Liver (tissue), 9 donors: ENCODE results near the gene COL15A1. TPM values are rescaled to one million over a fixed set of nuclear protein-coding genes. Genes with fewer than 3 reads are reported as not detected.

Experiments used
- DNase-seq: peaks from one replicate; pipeline ENCODE4 v3.0.0-alpha.2; 2017; ENCODE audit warnings: low spot score
- H3K27ac ChIP-seq, 2 donors: one replicate each; pipeline ENCODE4 v1.7.0; 2013; ENCODE audit warnings: inconsistent platforms in 2 of 2, low read length in 2 of 2, control low read depth in 1 of 2, low read depth in 1 of 2, mild to moderate bottlenecking in 1 of 2
- H3K27me3 ChIP-seq, 4 donors: one replicate each; pipeline versions ENCODE4 v1.6.1 to v1.7.0; 2013; ENCODE audit warnings: low read length in 3 of 4, inconsistent platforms in 1 of 4, mild to moderate bottlenecking in 1 of 4, moderate library complexity in 1 of 4; ENCODE audit not compliant: control insufficient read depth in 4 of 4, insufficient read depth in 4 of 4
- H3K36me3 ChIP-seq, 4 donors: one replicate each; pipeline versions ENCODE4 v1.6.1 to v1.7.0; 2013; ENCODE audit warnings: low read length in 3 of 4, mild to moderate bottlenecking in 3 of 4, low read depth in 1 of 4, moderate library complexity in 1 of 4; ENCODE audit not compliant: control insufficient read depth in 4 of 4, insufficient read depth in 3 of 4
- H3K4me1 ChIP-seq, 4 donors: one replicate each; pipeline versions ENCODE4 v1.6.1 to v1.7.0; 2013; ENCODE audit warnings: low read length in 3 of 4, mild to moderate bottlenecking in 3 of 4, moderate library complexity in 1 of 4; ENCODE audit not compliant: control insufficient read depth in 4 of 4, insufficient read depth in 4 of 4
- H3K4me3 ChIP-seq, 3 donors: one replicate each; pipeline versions ENCODE4 v1.6.1 to v1.7.0; 2013; ENCODE audit warnings: low read length in 3 of 3, control low read depth in 1 of 3, low read depth in 1 of 3, mild to moderate bottlenecking in 1 of 3
- H3K9ac ChIP-seq, 2 donors: one replicate each; pipeline ENCODE4 v1.7.0; 2013; ENCODE audit warnings: low read length in 2 of 2, mild to moderate bottlenecking in 2 of 2, moderate library complexity in 2 of 2, control low read depth in 1 of 2, low read depth in 1 of 2
- H3K9me3 ChIP-seq, 4 donors: one replicate each; pipeline versions ENCODE4 v1.6.1 to v1.7.0; 2013; ENCODE audit warnings: low read length in 3 of 4; ENCODE audit not compliant: control insufficient read depth in 4 of 4
- CTCF ChIP-seq: fragments of 150-350 bp; IDR thresholded peaks from 2 replicates; pipeline ENCODE4 v1.5.1; 2017; ENCODE audit warnings: improper control_type of control experiment, low read depth, low read length; ENCODE audit not compliant: missing input control
- EGR1 ChIP-seq, 2 donors: IDR thresholded peaks; 2 replicates each; pipeline ENCODE4 v1.6.1; 2016 to 2018; ENCODE audit warnings: antibody characterized with exemption in 2 of 2, low read depth in 2 of 2
- FOXA1 ChIP-seq: IDR thresholded peaks from 2 replicates; pipeline ENCODE4 v1.6.1; 2016; ENCODE audit warnings: antibody characterized with exemption
- HNF4G ChIP-seq: IDR thresholded peaks from 2 replicates; pipeline ENCODE4 v1.6.1; 2016; ENCODE audit warnings: antibody characterized with exemption
- JUND ChIP-seq, 2 donors: IDR thresholded peaks; 2 replicates each; pipeline ENCODE4 v1.6.1; 2016; ENCODE audit warnings: antibody characterized with exemption in 2 of 2
- MAX ChIP-seq: IDR thresholded peaks from 2 replicates; pipeline ENCODE4 v1.6.1; 2016; ENCODE audit warnings: antibody characterized with exemption
- NR2F2 ChIP-seq: IDR thresholded peaks from 2 replicates; pipeline ENCODE4 v1.6.1; 2016; ENCODE audit warnings: antibody characterized with exemption
- REST ChIP-seq: IDR thresholded peaks from 2 replicates; pipeline ENCODE4 v1.6.1; 2016; ENCODE audit warnings: antibody characterized with exemption, mild to moderate bottlenecking
- RXRA ChIP-seq, 2 donors: IDR thresholded peaks; 2 replicates each; pipeline ENCODE4 v1.6.1; 2017 to 2018; ENCODE audit warnings: antibody characterized with exemption in 2 of 2, mild to moderate bottlenecking in 1 of 2
- SP1 ChIP-seq: IDR thresholded peaks from 2 replicates; pipeline ENCODE4 v1.6.1; 2018; ENCODE audit warnings: antibody characterized with exemption, mild to moderate bottlenecking
- TAF1 ChIP-seq: conservative IDR thresholded peaks from 2 replicates; pipeline ENCODE4 v1.6.1; 2016; ENCODE audit warnings: antibody characterized with exemption, mild to moderate bottlenecking
- YY1 ChIP-seq: IDR thresholded peaks from 2 replicates; pipeline ENCODE4 v1.6.1; 2016; ENCODE audit warnings: antibody characterized with exemption, mild to moderate bottlenecking
- ZBTB33 ChIP-seq: IDR thresholded peaks from 2 replicates; pipeline ENCODE4 v1.6.1; 2016; ENCODE audit warnings: antibody characterized with exemption
- WGBS: extraction: QIAGEN DNeasy Blood & Tissue Kit; methylation state at CpG from one replicate; pipeline ENCODE4 v1.1.7; 2013; 5-methylcytosine and 5-hydroxymethylcytosine counted together
- polyA plus RNA-seq, 2 donors: library from polyadenylated mRNA; stranded (reverse) in 1 of 2; unstranded in 1 of 2; fragments of 200-250 nt in 1 of 2; fragments of >200 nt in 1 of 2; fragmentation: Nextera tagmentation in 1 of 2; extraction: Ambion mirVana in 1 of 2; gene quantifications; one replicate each; pipeline versions ENCODE4 v1.2.1 to v1.2.3, GENCODE V29; 2013 to 2015
- total RNA-seq, 2 donors: library from RNA; depleted of rRNA; stranded (reverse); fragments of >200 nt; gene quantifications; one replicate each; pipeline ENCODE4 v1.2.3, GENCODE V29; 2014
- donor health status: healthy.
- donor health status: healthy.
- donor health status: healthy.
- donor health status: healthy.
- donor health status: healthy.

COL15A1 gene
- total and polyA plus RNA-seq, 4 donors: 0.10 to 0.42 (median 0.24) TPM

- no peak for DNase-seq
- no peak overlapping the region for H3K27ac ChIP-seq
- 79% methylated on average over 9 of the region's 9 CpGs for WGBS
Observed at GRCh38 chr9:98973171-98973570, 29.5 kb downstream of the COL15A1 start.

GRCh38 chr9:98973576-98973975, 29.9 kb downstream of the COL15A1 start:
- H3K27ac ChIP-seq: no peak overlapping the region
- no peaks in the 10 kb centered on the region for H3K27me3 ChIP-seq
- 86% methylated on average over 6 of the region's 6 CpGs for WGBS
- TF ChIP-seq RXRA (IDR thresholded peaks at IDR 0.05) (no peak), EGR1 (IDR thresholded peaks at IDR 0.05; ENCODE audit: low read depth in 2 of 2) (no peak), TAF1 (no peak)
- no peak overlapping the region for H3K9ac ChIP-seq
- H3K4me3 ChIP-seq: no peak overlapping the region
- no peak for DNase-seq
- H3K36me3 ChIP-seq: no peaks in the 10 kb centered on the region
- peaks cover 0 to 8% (median 4%) of the 10 kb centered on the region in 4 donors for H3K4me1 ChIP-seq
- no peaks in the 10 kb centered on the region for H3K9me3 ChIP-seq

More at GRCh38 chr9:98973171-98973570, 29.5 kb downstream of the COL15A1 start:
- H3K9ac ChIP-seq: no peak overlapping the region
- peaks cover 0 to 8% (median 4%) of the 10 kb centered on the region in 4 donors for H3K4me1 ChIP-seq
- TF ChIP-seq MAX: no peak
- no peak for TF ChIP-seq ZBTB33
- no peak for TF ChIP-seq JUND (IDR thresholded peaks at IDR 0.05)
- no peak for TF ChIP-seq FOXA1
- no peak for TF ChIP-seq REST
- no peak for TF ChIP-seq SP1
- TF ChIP-seq NR2F2: no peak
- no peak overlapping the region for H3K4me3 ChIP-seq
- H3K36me3 ChIP-seq: no peaks in the 10 kb centered on the region
- no peaks in the 10 kb centered on the region for H3K9me3 ChIP-seq
- H3K27me3 ChIP-seq: no peaks in the 10 kb centered on the region

- H3K27ac ChIP-seq: no peak overlapping the region
Observed at GRCh38 chr9:98974106-98974505, 30.4 kb downstream of the COL15A1 start.

More at GRCh38 chr9:98974106-98974505, 30.4 kb downstream of the COL15A1 start:
- DNase-seq: no peak
- peaks cover 0 to 8% (median 4%) of the 10 kb centered on the region in 4 donors for H3K4me1 ChIP-seq
- no peak overlapping the region for H3K9ac ChIP-seq
- H3K36me3 ChIP-seq: no peaks in the 10 kb centered on the region
- no peaks in the 10 kb centered on the region for H3K27me3 ChIP-seq
- 86% methylated on average over 6 of the region's 6 CpGs for WGBS
- TF ChIP-seq EGR1 (IDR thresholded peaks at IDR 0.05; ENCODE audit: low read depth in 2 of 2) (no peak), YY1 (no peak), HNF4G (no peak), CTCF (no peak)
- no peaks in the 10 kb centered on the region for H3K9me3 ChIP-seq
- no peak overlapping the region for H3K4me3 ChIP-seq
